Activated CD8-positive, alpha-beta T cell treated with anti-CD3 and anti-CD28 coated beads for 36 hours (primary cell): Measurements from ENCODE around the gene NPAS2. TPM values are rescaled to one million over a fixed set of nuclear protein-coding genes. Genes with fewer than 3 reads are reported as not detected.

Experiments used
- ATAC-seq: fragments of 200-7000 bp; cut with Tn5 transposase; one replicate; pipeline ENCODE4 v1.10.0; 2021; ENCODE audit warnings: mild to moderate bottlenecking, moderate library complexity
- CTCF ChIA-PET: fragments of 350-600 bp; sonication (Branson Sonifier 250); formaldehyde crosslinking; loops from one replicate; lab custom pipeline; 2021; ENCODE audit warnings: antibody characterized with exemption; lab: Charles Lee
- POLR2A ChIA-PET: fragments of 350-600 bp; sonication (Branson Sonifier 250); formaldehyde crosslinking; loops from one replicate; lab custom pipeline; 2021; ENCODE audit warnings: antibody characterized with exemption; lab: Charles Lee
- DNase-seq: peaks from one replicate; pipeline ENCODE4 v3.0.0-alpha.2; 2020
- H3K27ac Mint-ChIP-seq: one replicate; pipeline ENCODE4 v1.8.0; 2021; ENCODE audit warnings: mild to moderate bottlenecking, mixed read lengths
- H3K27me3 Mint-ChIP-seq: one replicate; pipeline ENCODE4 v1.8.0; 2021; ENCODE audit warnings: mixed read lengths
- H3K36me3 Mint-ChIP-seq: one replicate; pipeline ENCODE4 v1.8.0; 2021; ENCODE audit warnings: low read depth, mixed read lengths
- H3K4me1 Mint-ChIP-seq: one replicate; pipeline ENCODE4 v1.8.0; 2021; ENCODE audit warnings: low read depth, mixed read lengths
- H3K4me3 Mint-ChIP-seq: one replicate; pipeline ENCODE4 v1.8.0; 2021; ENCODE audit warnings: mild to moderate bottlenecking, moderate library complexity, mixed read lengths
- H3K9me3 Mint-ChIP-seq: one replicate; pipeline ENCODE4 v1.8.0; 2021; ENCODE audit warnings: mixed read lengths
- CTCF ChIP-seq: fragments of 200-600 bp; IDR thresholded peaks from one replicate; pipeline ENCODE4 v1.8.0; 2022; ENCODE audit warnings: antibody characterized with exemption, mild to moderate bottlenecking
- intact Hi-C: fragments of 100-400 bp; cut with micrococcal nuclease; formaldehyde crosslinking; loops from one replicate; pipeline ENCODE4 v1.10.0; 2022
- total RNA-seq, 2 experiments: library from RNA; stranded (reverse); gene quantifications; one replicate each; pipeline ENCODE4 v1.2.3, GENCODE V29; 2021

NPAS2 gene
- total RNA-seq, 2 experiments from 2014 or later: 14.4 to 15.2 TPM

GRCh38 chr2:101025561-101025960 is 205.6 kb downstream of the NPAS2 start:
- ATAC-seq (no peak), DNase-seq (no peak)
- Mint-ChIP-seq H3K4me3 (no peak overlapping the region), H3K9me3 (no peaks in the 10 kb centered on the region), H3K36me3 (no peaks in the 10 kb centered on the region), H3K27ac (no peak overlapping the region), H3K27me3 (no peaks in the 10 kb centered on the region), H3K4me1 (no peaks in the 10 kb centered on the region)
- TF ChIP-seq CTCF: no peak
- intact Hi-C loops: no loop called here
- POLR2A ChIA-PET: no interaction called here
- CTCF ChIA-PET: interaction anchor here (0.6 to 1.3 kb wide), 3 partner anchors 11 to 179 kb away, joined by 3 to 4 read pairs (median 3); no protein-coding TSS in a partner anchor

- intact Hi-C loops: no loop called here
- no peaks in the 10 kb centered on the region for H3K4me1 Mint-ChIP-seq
- TF ChIP-seq CTCF: no peak
- no peaks in the 10 kb centered on the region for H3K27me3 Mint-ChIP-seq
- DNase-seq: no peak
- ChIA-PET POLR2A (no interaction called here), CTCF (interaction anchor here (0.9 to 1.6 kb wide), 5 partner anchors 11 to 179 kb away, joined by 3 to 9 read pairs (median 5); no protein-coding TSS in a partner anchor)
- H3K36me3 Mint-ChIP-seq: no peaks in the 10 kb centered on the region
- H3K9me3 Mint-ChIP-seq: no peaks in the 10 kb centered on the region
- no peak for ATAC-seq
- no peak overlapping the region for H3K4me3 Mint-ChIP-seq
- no peak overlapping the region for H3K27ac Mint-ChIP-seq
Observed at GRCh38 chr2:101026253-101026701, 206.3 kb downstream of the NPAS2 start.

- CTCF ChIA-PET: interaction anchor here (0.9 to 1.6 kb wide), 3 partner anchors 10 to 178 kb away, joined by 5 to 9 read pairs (median 6); no protein-coding TSS in a partner anchor
- Mint-ChIP-seq H3K36me3 (no peaks in the 10 kb centered on the region), H3K9me3 (no peaks in the 10 kb centered on the region), H3K27ac (no peak overlapping the region), H3K27me3 (no peaks in the 10 kb centered on the region), H3K4me3 (no peak overlapping the region), H3K4me1 (no peaks in the 10 kb centered on the region)
- intact Hi-C loops: no loop called here
- no peak for DNase-seq
- TF ChIP-seq CTCF: no peak
- POLR2A ChIA-PET: no interaction called here
- no peak for ATAC-seq
Observed at GRCh38 chr2:101026923-101027469, 207.1 kb downstream of the NPAS2 start.

GRCh38 chr2:101027852-101028251 is 207.9 kb downstream of the NPAS2 start:
- CTCF ChIA-PET: interaction anchor here (1.5 to 1.6 kb wide), 2 partner anchors 15 to 178 kb away, joined by 6 to 9 read pairs; no protein-coding TSS in a partner anchor
- no peak for DNase-seq
- Mint-ChIP-seq H3K36me3 (no peaks in the 10 kb centered on the region), H3K4me3 (no peak overlapping the region), H3K9me3 (no peaks in the 10 kb centered on the region), H3K27ac (no peak overlapping the region), H3K4me1 (no peaks in the 10 kb centered on the region), H3K27me3 (no peaks in the 10 kb centered on the region)
- intact Hi-C loops: no loop called here
- POLR2A ChIA-PET: no interaction called here
- no peak for TF ChIP-seq CTCF
- no peak for ATAC-seq

- intact Hi-C loops: loop anchor here (10.0 kb wide), 1 partner anchor 174 kb away; no protein-coding TSS in a partner anchor
- no peak for ATAC-seq
- CTCF ChIA-PET: interaction anchor here (1.9 to 2.3 kb wide), 2 partner anchors 19 to 175 kb away, joined by 7 to 10 read pairs; no protein-coding TSS in a partner anchor
- Mint-ChIP-seq H3K9me3 (no peaks in the 10 kb centered on the region), H3K27me3 (no peaks in the 10 kb centered on the region), H3K4me3 (no peak overlapping the region), H3K36me3 (no peaks in the 10 kb centered on the region), H3K27ac (no peak overlapping the region), H3K4me1 (no peaks in the 10 kb centered on the region)
- TF ChIP-seq CTCF: no peak
- no peak for DNase-seq
- POLR2A ChIA-PET: no interaction called here
Observed at GRCh38 chr2:101030866-101031554, 211.1 kb downstream of the NPAS2 start.
